HL-60 (cell line): ENCODE data around the gene ENTPD7.

Experiments
- DNase-seq, 2 experiments: peaks; one replicate each; pipeline ENCODE4 v3.0.0-alpha.2; 2010 to 2020; ENCODE audit warnings: low read depth in 1 of 2, low spot score in 1 of 2
- H3K27ac ChIP-seq: fragments of 250-450 bp; sonication (Bioruptor Pico); replicated peaks from 2 replicates; pipeline ENCODE4 v1.5.1; 2020; ENCODE audit warnings: mild to moderate bottlenecking, moderate library complexity
- H3K27me3 ChIP-seq: fragments of 250-450 bp; sonication (Bioruptor Pico); 2 replicates; pipeline ENCODE4 v1.5.1; 2021; ENCODE audit warnings: mild to moderate bottlenecking, moderate library complexity; ENCODE audit not compliant: insufficient read depth, poor library complexity, severe bottlenecking
- H3K4me3 ChIP-seq: replicated peaks from 2 replicates; pipeline ENCODE4 v1.5.1; 2011; ENCODE audit warnings: mild to moderate bottlenecking, control low read depth, low read length; ENCODE audit not compliant: insufficient read depth
- CTCF ChIP-seq: IDR thresholded peaks from one replicate; pipeline ENCODE4 v1.5.1; 2011; ENCODE audit warnings: low read length, control low read depth, inconsistent platforms; ENCODE audit not compliant: insufficient read depth
- GABPA ChIP-seq: IDR thresholded peaks from 2 replicates; pipeline ENCODE4 v1.6.1; 2012; ENCODE audit warnings: low read depth
- POLR2AphosphoS5 ChIP-seq: IDR thresholded peaks from 2 replicates; pipeline ENCODE4 v1.6.1; 2012; ENCODE audit warnings: low read depth
- REST ChIP-seq: IDR thresholded peaks from 2 replicates; pipeline ENCODE4 v1.6.1; 2012; ENCODE audit warnings: low read depth; ENCODE audit not compliant: insufficient replicate concordance
- SPI1 ChIP-seq: IDR thresholded peaks from 2 replicates; pipeline ENCODE4 v1.6.1; 2012; ENCODE audit warnings: low read depth, mild to moderate bottlenecking, borderline replicate concordance

ENTPD7 gene

GRCh38 chr10:99682032-99682431, 22.7 kb downstream of the ENTPD7 start:
- TF ChIP-seq GABPA (no peak), POLR2AphosphoS5 (no peak), CTCF (no peak), REST (no peak), SPI1 (no peak)
- no peak for DNase-seq
- H3K27ac ChIP-seq, result no peak overlapping the region
- H3K4me3 ChIP-seq, result no peak overlapping the region
- H3K27me3 ChIP-seq, result no peaks in the 10 kb centered on the region

GRCh38 chr10:99682752-99683151, 23.4 kb downstream of the ENTPD7 start:
- TF ChIP-seq REST, result no peak
- TF ChIP-seq CTCF, result no peak
- no peak for TF ChIP-seq GABPA
- no peak for TF ChIP-seq SPI1
- no peak for TF ChIP-seq POLR2AphosphoS5
- no peaks in the 10 kb centered on the region for H3K27me3 ChIP-seq
- H3K4me3 ChIP-seq, result no peak overlapping the region
- DNase-seq, result peak in 1 of 2 experiments; percentile 33
- no peak overlapping the region for H3K27ac ChIP-seq

- no peak overlapping the region for H3K4me3 ChIP-seq
- H3K27me3 ChIP-seq, result no peaks in the 10 kb centered on the region
- peak overlapping the region; percentile 59 for H3K27ac ChIP-seq
- DNase-seq, result peak; percentile 64 to 86
- TF ChIP-seq SPI1 (peak; percentile 99), REST (no peak), GABPA (no peak), CTCF (no peak)
Observed at GRCh38 chr10:99685597-99685967, 26.3 kb downstream of the ENTPD7 start.
